HG02973 (cell line): ENCODE measurements around the gene MPPED1.

Experiments
- ATAC-seq: cut with Tn5 transposase; IDR thresholded peaks from one replicate; pipeline ENCODE4 v1.9.1; 2021; ENCODE audit warnings: moderate library complexity; ENCODE audit not compliant: unreplicated experiment

The MPPED1 gene

DNA sequence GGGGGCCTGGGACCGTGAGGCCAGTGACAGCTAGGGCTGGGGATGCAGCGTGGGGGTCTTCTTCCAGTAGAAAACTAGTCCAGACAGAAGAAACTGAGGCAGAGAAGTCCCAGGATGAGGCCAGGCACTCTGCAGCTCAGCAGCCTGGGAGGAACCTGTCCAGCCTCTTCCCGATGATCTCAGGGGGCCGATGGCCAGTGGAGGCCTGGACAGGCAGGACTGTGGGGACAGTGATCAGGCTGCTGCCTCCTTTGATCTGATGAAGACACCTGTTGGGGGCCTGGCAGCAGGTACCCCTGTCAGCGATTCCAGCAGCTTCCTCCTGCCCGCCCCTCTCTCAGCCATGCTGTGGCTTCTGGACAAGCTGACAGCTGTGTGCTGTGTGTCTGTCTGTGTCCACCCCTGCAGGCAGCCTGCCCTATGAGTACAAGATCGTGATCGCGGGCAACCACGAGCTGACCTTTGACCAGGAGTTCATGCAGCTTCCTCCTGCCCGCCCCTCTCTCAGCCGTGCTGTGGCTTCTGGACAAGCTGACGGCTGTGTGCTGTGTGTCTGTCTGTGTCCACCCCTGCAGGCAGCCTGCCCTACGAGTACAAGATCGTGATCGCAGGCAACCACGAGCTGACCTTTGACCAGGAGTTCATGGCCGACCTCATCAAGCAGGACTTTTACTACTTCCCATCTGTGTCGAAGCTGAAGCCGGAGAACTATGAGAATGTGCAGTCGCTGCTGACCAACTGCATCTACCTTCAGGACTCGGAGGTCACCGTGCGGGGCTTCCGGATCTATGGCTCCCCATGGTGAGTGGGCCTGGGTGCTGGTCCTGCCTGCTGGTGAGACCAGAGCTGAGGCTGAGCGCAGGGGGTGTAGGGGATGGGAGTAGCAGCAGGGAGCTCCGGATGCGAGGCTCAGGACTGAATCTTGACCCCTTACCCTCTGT is 62.6 kb downstream of the MPPED1 start:
- ATAC-seq, result no peak

DNA sequence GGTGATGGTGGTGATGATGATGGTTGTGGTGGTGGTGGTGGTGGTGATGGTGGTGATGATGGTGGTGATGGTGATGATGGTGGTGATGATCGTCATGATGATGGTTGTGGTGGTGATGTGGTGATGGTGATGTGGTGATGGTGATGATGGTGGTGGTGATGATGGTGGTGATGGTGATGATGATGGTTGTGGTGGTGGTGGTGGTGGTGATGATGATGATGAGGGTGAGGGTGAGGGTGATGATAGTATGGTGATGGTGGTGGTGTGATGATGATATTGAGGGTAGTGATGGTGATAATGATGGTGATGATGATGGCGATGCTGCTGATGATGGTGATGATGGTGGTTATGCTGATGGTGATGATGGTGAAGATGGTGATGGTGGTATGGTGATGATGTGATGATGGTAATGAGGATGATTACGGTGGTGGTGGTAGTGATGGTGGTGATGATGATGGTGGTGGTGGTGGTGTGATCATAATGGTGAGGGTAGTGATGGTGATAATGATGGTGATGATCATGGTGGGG is 63.8 kb downstream of the MPPED1 start:
- ATAC-seq, result no peak

GRCh38 chr22:43476341-43476740 is 64.5 kb downstream of the MPPED1 start:
- no peak for ATAC-seq

DNA sequence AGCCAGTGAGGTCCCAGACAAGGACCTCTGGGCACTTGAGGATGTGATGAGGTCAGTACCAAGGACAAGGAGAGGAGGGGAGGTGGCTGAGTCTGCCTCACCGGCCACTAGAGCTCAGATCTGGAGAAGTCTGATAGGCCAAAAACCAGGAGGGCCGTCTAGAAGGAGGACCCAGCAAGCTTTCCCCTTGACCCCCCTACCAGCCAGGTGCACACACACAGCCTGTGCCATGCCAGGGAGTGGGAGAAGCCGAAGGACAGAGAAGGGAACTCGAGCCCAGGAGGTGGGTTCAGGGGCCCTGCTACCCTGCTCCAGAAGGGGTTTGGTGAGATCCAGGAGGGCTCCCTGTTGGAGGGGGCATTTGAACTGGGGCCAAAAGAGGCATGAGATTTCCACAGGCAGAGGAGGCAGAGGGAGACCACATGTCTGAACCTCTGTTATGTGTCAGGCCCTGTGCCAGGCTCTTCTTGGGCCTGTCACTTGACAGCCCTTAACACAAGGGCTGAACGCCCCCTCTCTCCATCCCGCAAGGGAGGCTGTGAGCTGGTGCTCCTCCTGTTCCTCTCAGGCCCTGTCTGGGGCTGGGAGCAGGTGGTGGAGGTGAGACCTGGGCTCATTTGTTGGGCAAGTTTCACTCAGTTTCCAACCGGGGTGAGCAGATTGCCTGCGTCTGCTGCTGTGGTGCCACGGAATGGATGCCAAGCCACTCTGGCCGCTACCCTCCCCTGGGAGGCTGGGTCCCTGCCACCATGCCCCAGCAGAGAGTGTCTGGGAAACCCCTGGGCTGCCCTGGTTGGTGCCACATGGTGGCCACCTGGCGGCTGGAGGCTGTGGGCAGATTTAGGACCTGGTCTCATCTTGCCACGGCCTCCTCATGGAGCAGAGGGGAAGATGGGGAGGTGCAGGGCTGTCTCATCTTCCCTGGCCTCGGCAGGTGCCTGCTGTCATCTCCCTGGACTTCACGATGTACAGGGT is 65.2 kb downstream of the MPPED1 start:
- no peak for ATAC-seq

- ATAC-seq, result no peak
Measured at GRCh38 chr22:43477966-43478365, 66.2 kb downstream of the MPPED1 start.

- no peak for ATAC-seq
Measured at GRCh38 chr22:43478621-43479300, 66.9 kb downstream of the MPPED1 start.

DNA sequence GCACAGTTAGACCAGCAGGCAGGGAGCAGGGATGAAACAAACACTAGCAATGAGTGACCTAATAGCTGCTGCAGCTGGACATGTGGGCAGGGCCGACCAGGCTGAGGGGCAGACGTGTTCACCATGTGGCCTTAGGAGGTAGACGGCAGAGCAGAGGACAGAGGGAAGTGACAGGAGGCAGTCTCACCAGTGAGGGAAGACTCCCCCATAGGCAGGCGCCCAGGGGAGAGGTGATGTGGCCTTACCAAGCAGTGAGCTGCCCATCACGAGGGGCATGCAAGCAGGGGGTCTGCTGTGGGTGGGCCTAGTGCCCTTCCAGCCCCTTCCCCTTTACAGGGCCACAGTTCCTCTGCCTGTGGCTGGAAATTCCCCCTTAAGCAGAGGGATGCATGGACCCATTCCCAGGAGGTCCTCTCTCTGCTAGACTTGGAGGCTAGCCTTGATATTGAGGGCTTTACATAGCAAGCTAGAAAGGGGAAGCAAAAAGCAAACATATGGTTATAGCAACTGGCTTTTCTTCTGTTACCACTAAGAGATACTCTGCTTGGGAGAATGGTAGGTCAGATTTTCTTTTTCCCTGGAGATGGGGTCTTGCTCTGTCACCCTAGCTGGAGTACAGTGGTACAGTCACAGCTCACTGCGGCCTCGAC is 67.6 kb downstream of the MPPED1 start:
- ATAC-seq, result no peak

DNA sequence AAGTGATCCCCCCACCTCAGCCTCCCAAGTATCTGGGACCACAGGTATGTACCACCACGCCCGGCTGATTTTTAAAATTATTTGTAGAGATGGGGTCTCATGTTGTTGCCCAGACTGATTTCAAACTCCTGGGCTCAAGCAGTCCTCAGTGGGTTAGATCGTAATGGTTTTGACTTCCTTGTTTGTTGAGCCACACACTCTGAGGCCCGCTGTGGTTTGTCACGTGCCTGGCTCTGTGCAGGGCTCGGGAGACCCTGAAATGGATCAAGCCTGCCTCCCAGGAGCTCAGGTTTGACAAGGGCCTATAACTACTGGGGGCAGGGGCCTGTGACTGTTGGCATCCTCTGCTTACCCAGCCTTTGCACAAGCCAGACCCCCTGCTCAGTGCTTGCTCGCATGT is 68.1 kb downstream of the MPPED1 start:
- no peak for ATAC-seq

GRCh38 chr22:43481568-43482317 is 69.9 kb downstream of the MPPED1 start:
- ATAC-seq, result no peak

DNA sequence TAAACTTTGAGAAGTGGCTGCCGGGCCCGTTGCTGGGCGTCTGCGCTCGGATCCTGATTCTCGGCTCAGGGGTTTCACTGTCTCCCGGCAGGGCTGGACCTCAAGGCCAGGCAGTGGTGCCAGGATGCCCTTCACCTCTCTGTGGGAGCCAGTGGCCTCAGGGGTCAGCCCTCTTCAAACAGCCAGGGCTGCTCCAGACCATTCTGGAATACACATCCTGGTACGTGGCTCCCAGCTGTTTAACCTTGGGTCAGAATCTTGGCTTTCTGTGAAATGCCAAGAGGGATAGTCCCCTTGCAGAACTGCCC is 70.5 kb downstream of the MPPED1 start:
- ATAC-seq, result no peak

DNA sequence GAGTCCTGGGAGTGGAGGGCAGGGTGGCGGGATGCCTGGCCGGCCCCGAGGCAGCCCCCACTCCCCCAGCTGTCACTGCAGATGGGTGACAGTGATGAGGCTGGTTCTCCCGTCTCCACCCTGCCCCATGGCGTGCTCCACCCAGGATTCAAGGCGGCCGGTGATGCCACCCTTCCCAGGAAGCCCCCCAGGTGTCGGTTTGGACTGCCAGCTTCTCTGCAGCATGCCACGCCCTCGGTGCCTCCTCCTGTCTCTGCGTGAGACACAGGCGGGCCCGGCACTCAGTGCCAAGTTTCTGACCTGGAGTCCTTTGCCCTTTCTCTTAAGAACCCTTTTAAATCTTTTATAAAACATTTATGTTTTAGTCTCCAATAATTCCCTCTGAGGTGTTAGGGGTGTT is 71.5 kb downstream of the MPPED1 start:
- ATAC-seq, result no peak

DNA sequence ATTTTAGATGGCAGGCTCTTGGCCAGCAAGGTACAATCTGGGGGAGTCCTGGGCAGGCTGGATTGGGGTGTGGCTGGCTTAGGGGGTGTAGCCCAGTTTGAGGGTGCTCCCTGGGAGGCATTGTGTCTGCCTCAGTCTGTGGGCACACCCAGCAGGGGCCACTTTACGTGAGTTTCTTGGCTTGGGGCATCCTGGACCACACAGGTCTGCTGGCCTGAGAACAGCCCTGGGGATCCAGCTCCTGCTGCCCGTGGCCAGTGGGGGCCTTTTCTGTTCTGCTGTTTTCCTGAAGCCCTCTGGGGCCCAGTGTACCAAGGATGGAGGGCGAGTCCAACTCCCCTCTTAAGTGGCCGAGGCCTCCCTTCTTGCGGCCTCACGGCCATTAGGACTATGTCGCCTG is 71.9 kb downstream of the MPPED1 start:
- ATAC-seq, result no peak

DNA sequence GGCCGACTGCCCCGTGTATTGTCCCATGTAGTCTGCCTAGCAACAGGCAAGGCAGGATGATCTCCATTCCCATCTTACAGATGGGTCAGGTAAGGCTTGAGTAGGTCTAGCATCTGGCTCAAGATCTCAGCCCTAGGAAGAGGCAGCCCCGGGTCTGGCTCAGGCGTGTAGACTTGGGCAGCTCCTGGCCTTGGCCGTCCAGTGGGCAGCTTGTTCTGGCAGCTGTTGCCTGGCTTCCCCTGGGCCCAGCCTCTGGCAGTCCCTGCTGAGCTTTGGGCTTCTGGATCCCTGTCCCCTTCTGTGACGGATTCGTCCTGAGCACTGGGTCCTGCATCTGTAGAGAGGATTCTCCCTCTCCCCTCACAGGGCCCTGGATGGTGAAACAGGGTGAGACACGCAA is 72.4 kb downstream of the MPPED1 start:
- ATAC-seq, result no peak

DNA sequence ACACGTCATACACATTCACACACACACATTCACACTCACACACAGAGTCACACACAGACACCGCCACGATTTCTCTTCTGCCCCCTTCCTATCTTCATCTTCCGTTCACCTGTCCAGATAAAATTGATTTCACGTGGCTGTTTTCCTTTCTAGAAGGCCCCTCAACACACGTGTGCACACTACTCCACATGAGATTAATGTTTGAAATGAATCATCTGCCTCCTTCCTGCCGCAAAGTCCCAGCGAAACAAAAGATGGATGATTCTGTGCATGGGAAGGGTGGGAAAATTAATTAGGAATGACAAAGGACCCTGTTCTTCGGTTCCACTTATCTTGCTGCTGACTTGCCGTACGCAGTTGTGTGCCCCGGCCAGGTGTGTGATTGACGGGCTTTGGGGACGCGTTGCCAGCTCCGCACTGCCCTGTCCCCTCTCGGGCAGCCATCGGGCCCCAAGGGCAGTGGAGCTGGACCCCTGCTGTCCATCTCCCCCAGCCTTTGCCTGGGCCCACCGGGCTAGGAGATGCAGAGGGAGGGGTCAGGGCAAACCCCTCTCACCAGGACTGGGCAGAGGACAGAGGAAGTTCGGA is 73.8 kb downstream of the MPPED1 start:
- ATAC-seq, result no peak

- no peak for ATAC-seq
Measured at GRCh38 chr22:43487311-43488030, 75.7 kb downstream of the MPPED1 start.

- ATAC-seq, result no peak
Measured at GRCh38 chr22:43488031-43488866, 76.4 kb downstream of the MPPED1 start.

DNA sequence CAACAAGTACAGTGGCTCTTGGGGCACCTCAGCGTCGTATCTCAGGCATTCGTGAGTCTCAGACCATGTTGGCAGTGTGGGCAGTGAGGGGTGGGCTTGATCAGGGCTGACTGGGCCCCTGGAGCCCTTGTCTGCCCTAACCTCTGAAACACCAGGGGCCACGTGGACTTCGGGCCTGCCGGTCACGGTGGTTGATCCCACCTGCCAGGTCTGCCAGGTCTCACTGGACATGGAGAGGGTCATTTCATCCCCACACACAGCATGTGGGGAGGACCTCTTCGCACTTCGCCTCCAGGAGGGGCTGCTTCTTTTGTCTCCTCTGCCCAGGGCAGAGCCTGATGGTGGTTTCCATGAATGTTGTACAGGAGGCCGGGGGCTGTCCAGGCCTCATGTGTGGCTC is 77.1 kb downstream of the MPPED1 start:
- no peak for ATAC-seq

- ATAC-seq, result no peak
Measured at GRCh38 chr22:43490311-43490710, 78.5 kb downstream of the MPPED1 start.
